Measurements from ENCODE around the gene KCNAB1. TPM values are rescaled to one million over a fixed set of nuclear protein-coding genes. Genes with fewer than 3 reads are reported as not detected.

The KCNAB1 gene
- total and polyA plus RNA-seq, 2 of the 8 experiments (the other 6 are each of a cell fraction or from before 2014, with no cell fraction given) = 0.51 to 2.3 TPM

DNA sequence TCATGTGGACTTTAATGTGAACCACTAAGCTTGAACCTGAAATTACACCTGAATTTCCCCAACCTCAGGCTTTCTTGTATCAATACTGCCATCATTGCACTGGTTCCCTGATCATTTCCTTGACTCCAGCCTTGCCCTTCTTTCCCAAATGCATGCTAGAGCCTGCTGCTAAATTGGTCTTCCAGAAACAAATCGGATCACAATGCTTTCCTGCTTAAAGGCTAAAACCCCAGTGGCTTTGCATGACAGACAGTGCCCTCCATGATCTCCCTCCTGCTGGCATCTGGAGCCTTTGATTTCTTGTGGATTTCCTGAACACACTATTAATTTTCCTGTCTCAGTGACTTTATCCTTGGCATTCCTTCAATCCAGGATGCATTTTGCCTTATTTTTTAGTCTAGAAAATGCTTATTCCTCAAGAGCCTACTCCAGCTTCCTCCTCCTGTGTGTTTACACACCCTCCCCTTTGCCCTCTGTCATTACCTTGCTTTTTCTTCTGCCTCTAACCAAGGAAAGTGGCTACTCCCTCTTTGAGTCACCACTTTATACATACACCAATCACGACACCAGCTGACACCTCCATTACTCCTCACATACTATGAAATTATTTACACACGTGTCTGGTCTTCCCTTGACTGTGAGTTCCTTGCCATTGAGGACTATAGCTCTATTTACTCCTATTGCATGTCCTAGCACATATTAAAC lies 214.6 kb downstream of the KCNAB1 start:
- H3K56ac ChIP-seq (replicated peaks; ENCODE audit: insufficient read length, low read depth, low read length) = no peak overlapping the region
- no peak overlapping the region for H2AFZ ChIP-seq (ENCODE audit: low read length)
- H3K23ac ChIP-seq (ENCODE audit: insufficient read length) = no peak overlapping the region
- H4K91ac ChIP-seq (replicated peaks; ENCODE audit: insufficient read length, low read length) = no peak overlapping the region
- no peaks in the 10 kb centered on the region for H3K79me1 ChIP-seq (ENCODE audit: low read depth, low read length)
- no peak overlapping the region for H2BK120ac ChIP-seq (replicated peaks; ENCODE audit: low read depth, low read length)
- H2AK5ac ChIP-seq (ENCODE audit: low read depth, low read length) = no peak overlapping the region
- no peak overlapping the region for H3K27ac ChIP-seq (ENCODE audit: low read depth, low read length)
- H3K27me3 ChIP-seq (replicated peaks in 1 of 4; ENCODE audit: control insufficient read depth in 3 of 4, extremely low read depth in 1 of 4, insufficient read depth in 3 of 4, low read length in 3 of 4) = no peaks in the 10 kb centered on the region
- H3K4ac ChIP-seq (replicated peaks; ENCODE audit: insufficient read length, low read depth, low read length) = no peak overlapping the region
- ChIA-PET POLR2A (ENCODE audit: partially characterized antibody) (no interaction called here), CTCF (ENCODE audit: partially characterized antibody) (interaction anchor here (0.8 to 1.7 kb wide), 5 partner anchors 35 to 184 kb away, joined by 3 to 4 read pairs (median 3); no protein-coding TSS in a partner anchor)
- H3K23me2 ChIP-seq (ENCODE audit: low read depth, low read length) = no peaks in the 10 kb centered on the region
- H3K4me1 ChIP-seq (replicated peaks in 1 of 4; ENCODE audit: control insufficient read depth in 3 of 4, insufficient read depth in 4 of 4, low read length in 3 of 4) = peaks cover 0 to 9% (median 1%) of the 10 kb centered on the region in 4 experiments; a peak in 3 of 7 replicates
- H2BK5ac ChIP-seq (ENCODE audit: low read depth, low read length) = no peak overlapping the region
- H2BK20ac ChIP-seq (ENCODE audit: low read length) = no peak overlapping the region
- H3K4me2 ChIP-seq (ENCODE audit: insufficient read depth in 1 of 2, low read depth in 2 of 2, low read length in 2 of 2) = no peak overlapping the region
- H2BK12ac ChIP-seq (ENCODE audit: low read depth, low read length) = no peak overlapping the region
- H3K18ac ChIP-seq (ENCODE audit: extremely low read depth, low read length) = no peak overlapping the region
- H3K36me3 ChIP-seq (ENCODE audit: control insufficient read depth in 2 of 4, insufficient read depth in 4 of 4, low read length in 3 of 4) = no peaks in the 10 kb centered on the region
- no peak for FAIRE-seq
- H4K5ac ChIP-seq (ENCODE audit: insufficient read length, low read depth, low read length) = no peak overlapping the region
- no peak overlapping the region for H3K4me3 ChIP-seq (ENCODE audit: extremely low read depth in 1 of 4, insufficient read depth in 2 of 4, low read depth in 3 of 4, low read length in 4 of 4)
- H3K79me2 ChIP-seq (ENCODE audit: control insufficient read depth in 1 of 2, insufficient read depth in 2 of 2, low read length in 2 of 2) = no peaks in the 10 kb centered on the region
- no peaks in the 10 kb centered on the region for H3K9me3 ChIP-seq (ENCODE audit: insufficient read depth in 2 of 2, low read depth in 1 of 2, low read length in 1 of 2)
- H4K8ac ChIP-seq (ENCODE audit: extremely low read depth, insufficient read depth, low read length) = no peak overlapping the region
- no peak overlapping the region for H3K14ac ChIP-seq (ENCODE audit: insufficient read length)
- no peak overlapping the region for H3K9ac ChIP-seq (replicated peaks in 1 of 4; ENCODE audit: extremely low read depth in 1 of 4, low read depth in 3 of 4, low read length in 3 of 4)
- WGBS, 2 experiments (ENCODE audit: extremely low coverage in 1 of 2, insufficient coverage in 1 of 2, insufficient read length in 1 of 2, insufficient replicate concordance in 2 of 2, low coverage in 1 of 2, low lambda C conversion rate in 2 of 2, missing lambda C conversion rate in 1 of 2) = 89% methylated on average over 3 of the region's 3 CpGs; no CpG with 5 or more reads in 1 of the 2 experiments
- no peak for DNase-seq (ENCODE audit: low read depth in 1 of 2, low spot score in 2 of 2)
- H2BK15ac ChIP-seq (ENCODE audit: low read length) = no peak overlapping the region
- H4K20me1 ChIP-seq (replicated peaks in 1 of 2; ENCODE audit: control insufficient read depth in 1 of 2, insufficient read depth in 2 of 2, low read length in 2 of 2) = no peaks in the 10 kb centered on the region
- TF ChIP-seq EGR1 (IDR thresholded peaks at IDR 0.05; ENCODE audit: borderline replicate concordance, low read depth, low read length) (no peak), POLR2A (IDR thresholded peaks at IDR 0.05; ENCODE audit: control extremely low read depth in 1 of 2, low read depth in 2 of 2, low read length in 2 of 2) (no peak), TAF7 (optimal IDR thresholded peaks at IDR 0.05; ENCODE audit: borderline replicate concordance, low read depth, low read length) (no peak), YY1 (IDR thresholded peaks at IDR 0.05; ENCODE audit: low read depth, low read length) (no peak), EP300 (IDR thresholded peaks at IDR 0.05; ENCODE audit: borderline replicate concordance in 1 of 2, low read depth in 2 of 2, low read length in 2 of 2) (no peak), POLR2AphosphoS5 (IDR thresholded peaks at IDR 0.05; ENCODE audit: low read depth, low read length) (no peak), SP1 (IDR thresholded peaks at IDR 0.05; ENCODE audit: low read depth, low read length) (no peak), EZH2 (IDR thresholded peaks at IDR 0.05; ENCODE audit: low read depth, low read length, severe bottlenecking) (no peak), HDAC2 (IDR thresholded peaks at IDR 0.05; ENCODE audit: borderline replicate concordance in 1 of 2, low read depth in 2 of 2, low read length in 2 of 2) (no peak), POU5F1 (IDR thresholded peaks at IDR 0.05; ENCODE audit: low read depth, low read length) (no peak), TBP (IDR thresholded peaks at IDR 0.05; ENCODE audit: low read depth, low read length) (no peak), CREB1 (IDR thresholded peaks at IDR 0.05) (no peak), PHF8 (conservative IDR thresholded peaks at IDR 0.05; ENCODE audit: low read depth, low read length) (no peak)

All from H1 (cell line).